BLaER1 treated with 17β-estradiol and CSF1 and Interleukin-3, amounts not matched to agents 10 nM and 100 nM (cell line): ENCODE data around the gene IFI44.

ENCODE experiments used
- H3K27ac ChIP-seq, 11 experiments: shearing (Covaris generic); formaldehyde crosslinking; 2 replicates each; pipeline ENCODE4 v1.8.1; 2022
- H3K27me3 ChIP-seq, 11 experiments: shearing (Covaris generic); formaldehyde crosslinking; 2 replicates each; pipeline ENCODE4 v1.8.1; 2022
- H3K36me3 ChIP-seq, 11 experiments: shearing (Covaris generic); formaldehyde crosslinking; 2 replicates each; pipeline ENCODE4 v1.8.1; 2022
- H3K4me1 ChIP-seq, 10 experiments: shearing (Covaris generic); formaldehyde crosslinking; 2 replicates each; pipeline ENCODE4 v1.8.1; 2022
- H3K4me2 ChIP-seq, 11 experiments: shearing (Covaris generic); formaldehyde crosslinking; 2 replicates each; pipeline ENCODE4 v1.8.1; 2022
- H3K4me3 ChIP-seq, 10 experiments: shearing (Covaris generic); formaldehyde crosslinking; 2 replicates each; pipeline ENCODE4 v1.8.1; 2022
- H3K9ac ChIP-seq, 11 experiments: shearing (Covaris generic); formaldehyde crosslinking; 2 replicates each; pipeline ENCODE4 v1.8.1; 2022
- H3K9me3 ChIP-seq, 11 experiments: shearing (Covaris generic); formaldehyde crosslinking; replicated peaks in 1 of 11; 2 replicates each; pipeline ENCODE4 v1.8.1; 2022
- H4K20me1 ChIP-seq, 11 experiments: shearing (Covaris generic); formaldehyde crosslinking; 2 replicates each; pipeline ENCODE4 v1.8.1; 2022
- Cebpa-rat ChIP-seq, 11 experiments: shearing (Covaris generic); IDR thresholded peaks; 2 replicates each; pipeline ENCODE4 v1.8.1; 2022

IFI44 gene

GRCh38 chr1:78667939-78668338, 18.3 kb downstream of the IFI44 start:
- no peak overlapping the region for H3K4me3 ChIP-seq
- H4K20me1 ChIP-seq, result no peaks in the 10 kb centered on the region
- no peaks in the 10 kb centered on the region for H3K9me3 ChIP-seq
- no peak overlapping the region for H3K27ac ChIP-seq
- no peaks in the 10 kb centered on the region for H3K27me3 ChIP-seq
- no peaks in the 10 kb centered on the region for H3K4me1 ChIP-seq
- no peak overlapping the region for H3K9ac ChIP-seq
- H3K36me3 ChIP-seq, result peaks cover 0 to 7% (median 0%) of the 10 kb centered on the region in 11 experiments; a peak in 3 of 22 replicates
- no peak overlapping the region for H3K4me2 ChIP-seq
- TF ChIP-seq Cebpa-rat (IDR thresholded peaks at IDR 0.05), result no peak

- Histone ChIP-seq H3K4me1 (no peaks in the 10 kb centered on the region), H3K9ac (no peak overlapping the region), H3K9me3 (no peaks in the 10 kb centered on the region), H3K36me3 (peaks cover 0 to 2% (median 0%) of the 10 kb centered on the region in 11 experiments; a peak in 3 of 22 replicates), H3K4me3 (no peak overlapping the region), H3K27ac (no peak overlapping the region), H3K4me2 (no peak overlapping the region), H3K27me3 (no peaks in the 10 kb centered on the region), H4K20me1 (no peaks in the 10 kb centered on the region)
- no peak for TF ChIP-seq Cebpa-rat (IDR thresholded peaks at IDR 0.05)
Measured at GRCh38 chr1:78668427-78668826, 18.8 kb downstream of the IFI44 start.

- Histone ChIP-seq H3K4me3 (no peak overlapping the region), H3K4me2 (no peak overlapping the region), H4K20me1 (no peaks in the 10 kb centered on the region), H3K9ac (no peak overlapping the region), H3K9me3 (no peaks in the 10 kb centered on the region), H3K27ac (no peak overlapping the region), H3K36me3 (no peaks in the 10 kb centered on the region), H3K4me1 (no peaks in the 10 kb centered on the region), H3K27me3 (no peaks in the 10 kb centered on the region)
- TF ChIP-seq Cebpa-rat (IDR thresholded peaks at IDR 0.05), result no peak
Measured at GRCh38 chr1:78672428-78672827, 22.8 kb downstream of the IFI44 start.

GRCh38 chr1:78673120-78673519, 23.5 kb downstream of the IFI44 start:
- Histone ChIP-seq H3K4me3 (no peak overlapping the region), H3K9ac (no peak overlapping the region), H3K36me3 (no peaks in the 10 kb centered on the region), H3K4me1 (peaks cover 0 to 2% (median under 1%) of the 10 kb centered on the region in 10 experiments; a peak in 3 of 20 replicates), H3K27me3 (no peaks in the 10 kb centered on the region), H3K4me2 (no peak overlapping the region), H3K27ac (no peak overlapping the region), H3K9me3 (no peaks in the 10 kb centered on the region), H4K20me1 (no peaks in the 10 kb centered on the region)
- TF ChIP-seq Cebpa-rat (IDR thresholded peaks at IDR 0.05), result no peak

GRCh38 chr1:78676347-78676982, 26.8 kb downstream of the IFI44 start:
- H3K4me1 ChIP-seq, result peaks cover 0 to 6% (median 4%) of the 10 kb centered on the region in 10 experiments; a peak in 3 of 20 replicates
- H3K27me3 ChIP-seq, result no peaks in the 10 kb centered on the region
- no peaks in the 10 kb centered on the region for H3K9me3 ChIP-seq
- no peak overlapping the region for H3K4me2 ChIP-seq
- H3K27ac ChIP-seq, result no peak overlapping the region
- no peak for TF ChIP-seq Cebpa-rat (IDR thresholded peaks at IDR 0.05)
- no peaks in the 10 kb centered on the region for H4K20me1 ChIP-seq
- H3K9ac ChIP-seq, result no peak overlapping the region
- H3K36me3 ChIP-seq, result no peaks in the 10 kb centered on the region
- H3K4me3 ChIP-seq, result no peak overlapping the region

- TF ChIP-seq Cebpa-rat (IDR thresholded peaks at IDR 0.05), result no peak
- H3K27me3 ChIP-seq, result no peaks in the 10 kb centered on the region
- no peak overlapping the region for H3K4me2 ChIP-seq
- H4K20me1 ChIP-seq, result no peaks in the 10 kb centered on the region
- no peaks in the 10 kb centered on the region for H3K36me3 ChIP-seq
- no peak overlapping the region for H3K9ac ChIP-seq
- H3K9me3 ChIP-seq, result no peaks in the 10 kb centered on the region
- H3K27ac ChIP-seq, result no peak overlapping the region
- peaks cover 0 to 6% (median 4%) of the 10 kb centered on the region in 10 experiments; a peak in 3 of 20 replicates for H3K4me1 ChIP-seq
- H3K4me3 ChIP-seq, result no peak overlapping the region
Measured at GRCh38 chr1:78676993-78677392, 27.4 kb downstream of the IFI44 start.

- Histone ChIP-seq H3K36me3 (no peaks in the 10 kb centered on the region), H3K9me3 (no peaks in the 10 kb centered on the region), H3K27me3 (no peaks in the 10 kb centered on the region), H4K20me1 (no peaks in the 10 kb centered on the region), H3K4me1 (peaks cover 0 to 6% (median 4%) of the 10 kb centered on the region in 10 experiments; a peak in 3 of 20 replicates), H3K4me2 (peak overlapping the region in 2 of 11 experiments; percentile 10 to 21; a peak in 2 of 22 replicates), H3K27ac (no peak overlapping the region), H3K9ac (no peak overlapping the region), H3K4me3 (no peak overlapping the region)
- no peak for TF ChIP-seq Cebpa-rat (IDR thresholded peaks at IDR 0.05)
Measured at GRCh38 chr1:78677788-78678187, 28.2 kb downstream of the IFI44 start.

- Histone ChIP-seq H3K4me1 (peaks cover 0 to 6% (median 4%) of the 10 kb centered on the region in 10 experiments; a peak in 3 of 20 replicates), H4K20me1 (no peaks in the 10 kb centered on the region), H3K4me2 (peak overlapping the region in 5 of 11 experiments; percentile 10 to 22 (median 21); a peak in 5 of 22 replicates), H3K36me3 (no peaks in the 10 kb centered on the region), H3K27ac (peak overlapping the region in 2 of 11 experiments; percentile 13 to 27; a peak in 2 of 22 replicates), H3K9me3 (no peaks in the 10 kb centered on the region), H3K27me3 (no peaks in the 10 kb centered on the region), H3K9ac (no peak overlapping the region), H3K4me3 (no peak overlapping the region)
- no peak for TF ChIP-seq Cebpa-rat (IDR thresholded peaks at IDR 0.05)
Measured at GRCh38 chr1:78678324-78678723, 28.7 kb downstream of the IFI44 start.

- no peak overlapping the region for H3K9ac ChIP-seq
- no peaks in the 10 kb centered on the region for H4K20me1 ChIP-seq
- no peak overlapping the region for H3K4me3 ChIP-seq
- no peaks in the 10 kb centered on the region for H3K9me3 ChIP-seq
- H3K27me3 ChIP-seq, result no peaks in the 10 kb centered on the region
- H3K4me2 ChIP-seq, result no peak overlapping the region
- peaks cover 0 to 6% (median 4%) of the 10 kb centered on the region in 10 experiments; a peak in 3 of 20 replicates for H3K4me1 ChIP-seq
- H3K36me3 ChIP-seq, result no peaks in the 10 kb centered on the region
- no peak overlapping the region for H3K27ac ChIP-seq
- TF ChIP-seq Cebpa-rat (IDR thresholded peaks at IDR 0.05), result no peak
Measured at GRCh38 chr1:78681265-78681664, 31.6 kb downstream of the IFI44 start.

- no peak overlapping the region for H3K9ac ChIP-seq
- no peaks in the 10 kb centered on the region for H3K36me3 ChIP-seq
- TF ChIP-seq Cebpa-rat (IDR thresholded peaks at IDR 0.05), result no peak
Measured at GRCh38 chr1:78682496-78682895, 32.9 kb downstream of the IFI44 start.

More at GRCh38 chr1:78682496-78682895, 32.9 kb downstream of the IFI44 start:
- H3K4me3 ChIP-seq, result no peak overlapping the region
- no peaks in the 10 kb centered on the region for H4K20me1 ChIP-seq
- no peaks in the 10 kb centered on the region for H3K9me3 ChIP-seq
- no peak overlapping the region for H3K4me2 ChIP-seq
- peaks cover 0 to 6% (median 4%) of the 10 kb centered on the region in 10 experiments; a peak in 3 of 20 replicates for H3K4me1 ChIP-seq
- no peak overlapping the region for H3K27ac ChIP-seq
- no peaks in the 10 kb centered on the region for H3K27me3 ChIP-seq
